Embryonic facial prominence (tissue), 1 donor: ENCODE data around the gene PDE11A.

Experiments
- DNase-seq: peaks from one replicate; pipeline ENCODE4 v3.0.0-alpha.2; 2016; ENCODE audit errors: extremely low spot score

Gene PDE11A

DNA sequence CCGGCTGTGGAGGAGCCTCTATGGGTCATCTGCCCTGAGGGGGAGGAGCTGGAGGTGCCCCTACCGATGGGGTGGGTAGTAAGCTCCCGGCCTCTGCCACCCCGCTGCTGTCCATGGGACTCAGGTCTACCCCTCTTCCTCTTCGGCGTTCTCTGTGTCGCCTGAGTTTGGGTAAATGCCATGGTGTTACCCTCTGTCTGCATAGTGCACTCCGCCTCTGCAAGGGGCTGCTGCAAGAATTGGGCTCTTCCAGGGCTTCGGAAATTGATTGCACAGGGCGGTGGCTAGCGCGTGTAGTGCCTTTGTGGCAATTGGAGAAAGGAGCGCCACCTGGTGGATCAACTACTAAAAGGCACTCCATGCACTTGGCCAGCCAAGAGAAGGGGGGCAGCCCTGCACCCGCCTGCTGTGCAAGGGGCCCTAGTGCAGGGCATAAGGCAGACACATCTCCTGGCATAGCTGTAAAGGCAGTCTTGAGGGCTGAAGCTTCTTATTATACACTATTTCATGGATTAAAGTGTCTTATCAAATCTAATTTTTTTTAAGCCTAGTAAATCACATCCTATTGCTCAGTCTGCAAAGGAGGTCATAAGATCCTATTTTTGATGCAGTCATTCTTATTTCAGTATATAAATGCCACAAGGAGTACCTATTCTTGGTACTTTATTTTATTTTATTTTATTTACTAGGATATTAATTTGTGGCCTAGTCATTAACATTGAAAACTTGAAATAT, 308.9 kb downstream of the PDE11A start:
- DNase-seq, result peak; percentile 58

DNA sequence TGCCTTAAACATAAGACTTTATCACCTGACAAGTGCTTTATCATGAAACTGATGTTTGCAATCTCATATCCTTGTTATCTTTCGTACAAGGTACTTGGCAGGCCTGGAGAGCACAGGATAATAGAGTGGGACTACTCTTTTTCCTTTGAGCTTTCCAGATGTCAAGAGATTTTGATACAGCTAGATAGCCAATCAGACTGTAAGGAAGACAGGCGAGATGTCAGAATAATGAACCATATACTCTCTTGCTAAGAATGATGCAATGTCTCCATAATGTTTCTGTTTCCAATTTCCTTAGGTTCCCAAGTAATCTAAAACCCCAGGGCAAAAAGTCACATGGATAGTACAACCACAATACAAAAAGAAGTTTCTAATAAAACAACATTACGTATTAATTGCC, 313.1 kb downstream of the PDE11A start:
- no peak for DNase-seq

DNA sequence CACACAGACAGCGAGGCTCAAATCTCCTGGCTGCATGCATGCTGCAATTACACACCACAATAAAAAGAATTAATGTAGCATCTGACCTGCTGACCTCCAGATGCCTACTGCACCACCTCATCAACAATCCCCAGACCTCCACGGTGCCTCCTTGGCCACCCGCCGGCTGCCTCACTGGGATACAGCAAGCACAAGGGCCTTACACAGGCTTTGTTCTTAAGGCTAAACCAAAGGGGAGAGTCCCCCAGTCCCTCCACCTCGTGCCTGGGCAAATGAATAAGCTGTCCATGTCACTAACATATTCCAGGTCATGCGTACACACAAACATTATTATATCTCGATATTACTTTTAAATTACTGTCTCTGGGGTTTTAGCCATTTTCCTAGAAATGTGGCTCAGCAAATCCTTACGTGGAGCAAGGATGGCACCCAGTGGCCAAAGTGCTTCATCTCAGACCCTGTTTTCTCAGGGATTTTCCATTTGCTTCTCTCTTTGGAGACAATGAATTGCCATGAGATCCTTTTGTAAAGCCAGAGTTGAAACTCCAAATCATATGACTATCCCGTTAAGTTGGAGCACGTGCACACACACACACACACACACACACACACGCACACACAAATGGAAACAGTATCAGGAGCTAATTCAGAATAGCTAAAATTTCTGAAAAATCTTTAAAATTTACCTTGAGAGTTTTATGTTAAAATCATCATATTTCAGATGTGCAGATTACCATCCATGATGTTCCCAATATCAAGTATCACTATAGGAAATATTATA, 313.8 kb downstream of the PDE11A start:
- DNase-seq, result peak; percentile 49

DNA sequence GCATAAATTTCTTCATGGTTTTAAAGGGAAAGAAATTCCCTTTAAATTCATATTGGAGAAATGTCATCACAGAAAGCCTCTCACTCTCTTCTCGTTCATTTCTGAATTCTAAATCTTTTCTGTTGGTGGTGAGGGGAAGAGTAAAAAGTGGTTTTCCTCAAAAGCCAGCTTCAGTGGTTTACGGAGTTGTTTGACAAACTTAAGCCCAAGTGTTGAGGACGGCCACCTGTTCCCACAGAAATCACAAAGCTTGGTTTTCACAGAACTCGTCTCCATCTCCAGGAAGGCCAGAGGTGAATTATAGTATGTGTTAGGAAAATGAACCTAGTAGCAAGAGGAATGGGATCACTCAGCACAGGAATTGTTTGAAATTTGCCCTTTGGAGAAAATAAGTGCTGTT, 316.2 kb downstream of the PDE11A start:
- DNase-seq, result no peak

DNA sequence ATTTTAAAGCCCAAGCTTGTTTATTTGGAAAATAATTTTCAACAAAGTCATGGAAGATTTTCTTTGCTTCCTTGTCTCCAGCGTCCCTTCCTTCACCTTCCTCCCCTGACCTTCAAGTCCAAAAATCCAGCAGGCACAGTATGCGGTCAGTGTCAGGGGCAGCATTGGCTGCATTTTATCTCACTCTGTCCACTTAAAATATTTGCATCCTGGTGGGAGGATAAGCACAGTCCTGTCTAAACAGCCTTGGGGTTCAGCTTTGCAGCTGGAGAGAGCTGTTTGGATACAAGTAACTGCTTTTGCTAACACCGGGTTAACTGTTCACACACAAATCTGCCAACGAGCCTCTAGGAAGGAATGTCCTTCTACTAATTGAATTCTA, 318.1 kb downstream of the PDE11A start:
- no peak for DNase-seq

DNA sequence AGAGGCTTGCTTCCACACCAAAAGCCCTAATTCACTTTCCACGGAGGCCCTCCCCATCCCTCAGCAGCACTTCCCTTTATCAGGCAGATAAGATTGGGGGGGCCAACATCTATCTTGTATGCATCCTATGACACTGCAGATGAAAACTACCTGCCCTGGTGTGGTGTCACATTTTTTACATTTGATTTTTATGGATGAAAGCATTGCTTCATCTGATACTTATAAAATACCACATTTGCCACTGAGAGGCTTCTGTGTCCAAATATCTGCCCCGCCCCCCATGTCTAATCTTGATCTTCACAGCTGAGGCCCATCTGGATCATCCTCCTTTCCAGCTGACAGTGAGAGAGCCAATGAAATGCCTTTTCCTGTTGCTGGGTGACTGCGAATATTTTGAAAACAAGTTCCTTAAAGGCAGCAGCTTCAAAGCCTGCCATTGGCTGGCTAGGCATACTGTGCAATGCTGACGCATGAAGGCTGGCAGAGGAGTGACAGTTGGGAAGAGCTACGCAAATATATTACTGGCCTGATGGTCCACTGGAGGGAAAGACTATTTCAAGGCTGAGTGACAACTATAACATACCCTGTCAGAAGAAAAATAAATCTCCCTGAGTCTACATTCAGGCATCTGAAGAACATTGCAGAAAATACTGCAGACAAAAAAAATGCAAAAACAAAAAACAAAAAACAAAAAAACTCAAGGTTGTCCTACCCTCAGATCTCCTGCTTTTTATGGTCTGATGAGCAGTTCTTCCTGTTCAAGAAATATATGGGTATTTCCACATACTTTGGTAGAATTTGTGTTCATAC, 318.7 kb downstream of the PDE11A start:
- DNase-seq, result peak; percentile 75

DNA sequence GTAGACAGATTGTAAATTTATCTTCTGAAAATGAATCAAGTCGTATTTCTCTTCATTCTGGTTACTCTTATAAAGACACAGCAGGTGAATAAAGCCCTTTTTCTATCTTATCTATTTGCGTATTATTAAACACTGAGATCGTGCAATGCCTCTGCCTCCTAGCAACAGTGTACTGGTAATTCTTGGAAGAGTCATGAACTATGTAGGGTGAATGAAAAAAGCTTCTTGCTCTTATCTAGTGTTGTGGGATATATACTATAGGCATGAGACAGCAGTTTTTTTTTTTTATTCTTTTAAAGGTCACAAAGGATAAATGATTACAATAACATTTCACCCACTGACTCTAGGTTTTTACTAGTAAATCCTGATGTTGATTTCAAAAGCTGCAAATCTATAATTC, 324.2 kb downstream of the PDE11A start:
- DNase-seq, result no peak

DNA sequence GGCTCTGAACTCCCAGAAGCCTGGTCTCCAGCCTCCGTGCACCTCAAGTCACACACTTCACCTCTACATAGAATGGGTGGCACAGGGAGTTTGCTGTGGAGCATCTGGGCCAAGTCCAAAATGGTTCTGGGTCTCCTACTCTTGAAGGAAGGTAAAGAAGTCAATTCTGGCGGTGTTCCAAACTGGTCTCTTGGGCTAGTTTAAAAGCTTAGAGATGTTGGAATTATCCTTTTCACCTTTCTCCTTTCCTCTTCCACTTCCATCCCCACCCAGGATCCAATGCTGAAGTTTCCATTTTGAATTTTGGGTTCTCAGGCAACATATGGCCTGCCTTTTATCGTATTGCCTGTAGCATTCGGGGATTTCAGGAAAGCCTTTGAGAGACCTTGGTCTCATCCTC, 325.2 kb downstream of the PDE11A start:
- DNase-seq, result no peak

DNA sequence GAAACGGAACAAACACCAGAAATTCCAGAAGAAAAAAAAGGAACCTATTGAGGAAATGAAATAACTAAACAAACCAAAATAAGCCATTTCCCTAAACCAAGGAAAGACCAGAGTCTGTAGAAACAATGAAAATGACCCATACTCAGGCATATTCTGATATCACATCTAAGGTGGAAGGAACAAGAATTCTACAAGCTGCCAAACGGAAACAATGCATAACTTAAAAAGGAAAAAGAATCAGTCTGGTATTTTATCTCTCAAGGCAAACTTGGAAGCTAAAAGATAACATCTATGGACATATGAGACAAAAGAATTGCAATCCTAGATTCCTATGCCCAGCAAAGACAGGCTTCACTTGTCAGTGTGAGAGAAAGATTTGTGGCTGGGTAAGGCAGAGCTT, 326.2 kb downstream of the PDE11A start:
- no peak for DNase-seq

DNA sequence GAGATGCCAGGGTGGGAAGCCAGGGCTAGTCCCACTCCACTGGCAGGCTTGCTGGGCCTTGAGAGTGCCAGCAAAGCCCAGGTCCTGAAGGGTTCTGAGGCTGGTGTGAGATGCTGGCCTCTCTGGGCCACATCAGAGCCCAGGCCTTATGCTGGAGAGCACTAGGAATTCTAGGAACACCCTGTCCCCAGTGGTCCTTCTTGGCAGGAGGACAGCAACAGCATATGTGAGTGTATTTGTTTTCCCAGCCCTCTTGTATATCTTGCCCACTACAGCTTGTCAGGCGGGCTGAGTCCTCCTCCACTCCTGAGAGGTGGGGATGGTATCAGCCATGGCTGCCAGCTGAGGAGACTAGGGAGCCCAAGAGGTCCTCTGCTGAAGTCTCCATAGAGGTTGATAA, 327.0 kb downstream of the PDE11A start:
- no peak for DNase-seq

DNA sequence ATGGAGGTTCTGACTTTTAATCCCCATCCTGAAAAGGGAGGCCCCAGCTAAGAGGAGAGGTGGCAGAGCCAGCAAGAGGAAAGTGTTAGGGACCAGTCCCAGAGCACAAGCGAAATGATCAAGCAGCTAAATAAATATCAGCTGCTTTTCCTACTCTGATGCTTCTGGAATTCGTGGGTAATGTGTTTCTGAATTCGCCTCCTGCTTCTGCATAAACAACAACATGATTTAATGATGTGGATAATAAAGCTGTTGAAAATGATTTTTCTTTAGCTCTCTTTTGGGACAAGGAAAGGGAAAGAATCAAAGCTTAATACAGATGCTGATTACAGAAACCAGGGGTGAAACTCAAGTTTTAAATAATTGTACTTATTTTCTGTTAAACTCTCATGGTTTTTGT, 329.7 kb downstream of the PDE11A start:
- no peak for DNase-seq

DNA sequence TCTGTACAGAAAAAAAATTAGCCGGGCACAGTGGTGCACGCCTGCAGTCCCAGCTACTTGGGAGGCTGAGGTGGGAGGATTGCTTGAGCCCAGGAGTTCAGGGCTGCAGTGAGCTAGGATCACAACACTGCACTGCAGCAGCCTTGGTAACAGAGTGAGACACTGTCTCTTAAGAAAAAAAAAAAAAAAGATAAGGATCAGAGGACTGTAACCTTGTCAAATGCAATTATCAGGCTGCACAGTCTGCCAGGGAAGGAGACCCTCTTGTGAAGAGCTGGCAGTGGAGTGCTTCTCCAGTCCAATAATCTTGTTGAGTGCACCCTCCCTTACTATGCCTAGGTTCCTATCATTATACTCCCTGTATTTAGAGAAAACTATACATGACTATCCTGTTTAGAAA, 330.7 kb downstream of the PDE11A start:
- DNase-seq, result no peak

DNA sequence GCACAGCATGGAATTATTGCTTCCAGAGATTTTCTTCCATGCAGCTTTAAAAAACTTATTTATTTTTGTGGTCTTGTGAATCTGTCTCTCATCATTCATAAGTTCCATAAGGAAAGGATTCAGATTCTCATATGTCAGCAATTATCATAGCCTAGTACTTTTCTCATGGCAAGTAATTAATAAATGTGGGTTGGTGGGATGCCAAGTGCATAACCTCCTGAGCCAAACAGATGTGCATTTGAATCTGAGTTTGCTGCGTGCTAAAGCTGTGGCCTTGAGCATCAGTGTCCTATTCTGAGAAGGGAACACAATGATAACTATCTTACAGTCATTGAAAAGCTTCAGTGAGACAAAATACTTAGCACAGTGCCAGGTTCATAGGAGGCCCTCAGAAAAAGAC, 331.9 kb downstream of the PDE11A start:
- peak; percentile 59 for DNase-seq

DNA sequence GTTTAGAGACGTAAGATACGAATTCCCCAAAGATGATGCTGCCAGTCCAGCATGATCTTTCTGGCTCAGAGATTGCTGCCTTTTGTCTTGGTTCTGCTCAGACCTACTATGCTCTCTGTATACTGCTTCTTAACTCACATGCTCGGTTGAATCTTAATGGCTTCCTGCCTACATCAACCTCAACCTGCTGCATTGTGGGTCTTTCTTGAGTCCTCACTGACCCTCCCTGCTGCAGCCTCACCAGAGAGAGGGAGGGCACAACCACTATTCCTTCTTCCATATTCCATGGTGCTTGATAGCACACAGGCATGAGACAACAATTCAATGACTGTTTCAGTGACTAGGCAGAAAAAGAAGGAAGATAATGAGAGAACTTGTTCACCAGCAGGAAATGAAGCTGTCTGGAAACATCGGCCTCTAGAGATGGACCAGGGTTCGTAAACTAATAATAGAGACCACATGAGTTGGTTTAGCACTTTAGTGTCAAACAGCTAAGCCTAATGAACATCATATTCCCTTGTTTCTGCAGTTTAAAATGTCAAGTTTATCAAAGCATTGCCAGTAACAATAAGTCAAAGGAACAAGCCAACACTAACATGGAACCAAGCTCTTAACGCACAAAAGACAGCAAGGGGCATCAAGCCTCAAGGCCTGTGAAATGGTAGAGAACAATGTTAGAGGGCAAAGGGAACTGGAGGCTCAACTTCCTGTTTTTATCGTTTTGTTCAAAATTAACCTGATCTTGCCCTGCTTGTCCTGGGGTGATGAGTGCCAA, 333.9 kb downstream of the PDE11A start:
- DNase-seq, result no peak

DNA sequence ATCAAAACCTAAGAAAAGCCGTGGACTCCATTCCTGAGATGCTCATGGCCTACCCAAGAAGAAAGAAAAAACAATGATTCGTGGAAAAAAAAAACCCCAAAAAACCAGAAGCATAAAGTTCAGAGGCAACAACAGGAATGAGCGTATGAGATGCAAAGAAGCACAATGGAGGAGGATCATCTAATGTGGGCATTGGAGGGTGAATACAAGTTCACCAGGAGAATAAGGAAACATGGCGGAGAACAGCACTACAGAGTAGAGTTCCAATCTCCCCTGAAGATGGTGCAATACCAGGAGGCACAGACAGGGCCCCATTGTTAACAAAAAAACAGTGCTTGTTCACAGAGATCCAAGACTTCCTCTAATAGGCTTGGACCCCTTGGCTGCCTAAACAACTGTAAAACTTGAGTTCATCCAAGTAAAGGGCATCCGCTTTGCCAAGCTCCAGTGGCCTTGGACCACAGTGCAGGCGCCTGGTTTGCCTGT, 337.2 kb downstream of the PDE11A start:
- no peak for DNase-seq

DNA sequence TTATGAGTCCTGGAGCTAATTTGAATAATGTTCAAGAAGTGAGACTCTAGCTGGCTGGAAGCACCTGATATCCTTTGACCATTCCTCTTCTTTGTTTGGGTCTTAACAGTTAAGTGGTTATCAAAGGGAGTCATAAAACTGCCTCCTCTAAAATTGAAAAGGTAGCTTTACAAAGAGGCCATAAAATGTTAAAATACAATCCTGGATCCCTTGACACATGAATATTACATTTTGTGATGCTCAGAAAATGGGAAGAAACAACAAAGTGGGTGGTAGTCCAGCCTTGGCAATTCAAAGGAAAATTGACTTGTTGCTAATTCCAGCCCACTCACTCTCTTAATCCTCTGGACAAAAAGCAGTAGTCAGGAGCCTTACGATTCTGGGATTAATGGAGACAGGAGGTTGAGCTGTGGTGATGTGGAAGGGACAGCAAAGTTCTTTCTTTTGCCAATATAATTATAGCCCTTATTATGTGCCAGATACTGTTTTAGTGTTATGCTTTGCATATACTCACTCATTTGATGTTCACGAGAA, 339.2 kb downstream of the PDE11A start:
- DNase-seq, result no peak

DNA sequence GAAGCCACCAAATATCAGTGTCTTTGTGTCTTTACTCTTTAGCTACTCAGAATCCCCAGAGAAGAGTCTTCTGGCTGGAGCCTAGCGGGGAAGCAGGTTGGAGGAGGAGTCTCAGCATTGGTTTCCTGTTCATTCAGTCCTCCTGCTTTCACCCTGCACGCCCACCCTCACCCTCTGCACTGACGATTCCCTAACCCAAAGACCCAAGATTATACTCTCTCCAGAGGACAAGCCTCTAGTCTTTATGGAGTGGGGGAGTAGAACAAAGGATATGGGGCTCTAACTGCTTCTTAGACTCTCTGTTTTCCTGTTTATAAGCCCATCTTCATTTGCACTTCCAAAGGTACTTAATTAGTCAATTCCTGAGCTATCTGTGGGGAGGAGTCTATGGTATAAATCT, 341.2 kb downstream of the PDE11A start:
- no peak for DNase-seq

DNA sequence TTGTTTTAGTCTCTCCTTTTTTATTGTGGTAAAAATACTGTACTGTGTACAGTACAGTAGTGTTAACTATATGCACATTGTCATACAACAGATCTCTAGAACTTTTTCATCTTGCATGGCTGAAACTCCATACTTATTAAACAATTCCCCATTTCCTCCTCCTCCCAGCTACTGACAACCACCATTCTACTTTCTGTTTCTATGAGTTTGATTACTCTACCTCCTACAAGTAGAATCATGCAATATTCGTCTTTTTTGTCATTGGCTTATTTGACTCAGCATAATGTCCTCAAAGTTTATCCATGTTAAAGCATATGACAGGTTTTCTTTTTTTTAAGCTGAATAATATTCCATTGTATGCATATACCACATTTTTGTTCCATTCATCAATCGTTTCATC, 341.8 kb downstream of the PDE11A start:
- DNase-seq, result no peak

DNA sequence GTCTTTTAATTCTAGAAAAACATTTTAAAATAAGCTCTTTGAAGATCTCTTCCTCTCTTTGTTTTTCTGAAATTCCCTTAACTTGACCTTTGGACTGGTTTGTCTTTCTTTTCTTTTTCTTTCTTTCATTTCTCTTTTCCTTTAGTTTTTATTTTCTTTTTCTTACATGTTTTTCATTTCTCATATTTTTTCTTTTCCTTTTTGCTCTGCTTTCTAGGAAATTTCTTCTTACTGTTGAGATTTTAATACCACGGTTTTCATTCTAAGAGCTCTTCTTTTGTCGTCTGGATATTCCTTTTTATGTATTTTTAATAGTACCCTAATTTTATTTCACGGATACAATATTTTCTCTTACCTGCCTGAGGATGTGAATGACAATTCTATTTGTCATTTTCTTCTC, 342.2 kb downstream of the PDE11A start:
- DNase-seq, result no peak

DNA sequence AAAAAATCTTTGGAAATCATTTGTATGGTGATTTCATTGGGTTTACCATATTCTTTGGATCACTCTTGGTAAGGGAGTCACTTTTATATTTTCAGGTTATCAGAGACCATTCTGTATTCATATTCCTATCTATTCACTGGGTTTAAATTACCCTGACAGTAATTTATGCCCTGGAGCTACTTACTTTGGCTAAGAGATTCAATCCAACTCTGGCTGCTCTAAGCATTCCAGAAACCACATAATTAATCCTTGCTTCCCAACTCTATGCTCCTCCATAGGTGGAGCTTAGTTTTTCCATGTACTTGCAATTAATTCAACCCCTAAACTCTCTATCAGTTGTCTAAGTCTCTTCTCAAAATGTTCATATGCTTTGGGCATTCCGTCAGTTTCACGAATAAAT, 343.7 kb downstream of the PDE11A start:
- no peak for DNase-seq

DNA sequence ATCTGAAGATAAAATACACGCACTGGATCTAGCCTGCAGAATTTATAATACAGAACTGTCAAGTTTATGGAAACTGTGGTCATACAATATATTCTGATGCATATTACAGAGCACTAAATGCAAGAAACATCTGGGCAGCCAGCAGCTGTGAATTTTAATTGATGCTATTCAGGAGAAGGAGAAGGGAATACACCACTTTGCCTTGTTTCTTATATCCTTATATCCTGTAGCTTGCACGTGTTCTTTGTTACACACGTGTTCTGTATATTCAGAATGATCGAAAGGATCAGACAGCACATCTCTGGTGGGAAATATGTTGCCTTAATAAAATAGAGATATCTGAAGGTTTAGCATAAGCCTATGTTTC, 344.2 kb downstream of the PDE11A start:
- DNase-seq, result no peak
